Smooth muscle cell (in vitro differentiated cells): ENCODE results near the gene KCNQ1OT1. TPM values are rescaled to one million over a fixed set of nuclear protein-coding genes. Genes with fewer than 3 reads are reported as not detected.
A peak's percentile ranks its signal among the peaks of the same experiment; 100 is the strongest.

Source experiments
- DNase-seq: peaks from one replicate; lab custom pipeline; 2025; ENCODE audit not compliant: unreplicated experiment; lab: John Stamatoyannopoulos, UW
- H2AFZ ChIP-seq: fragments of 200-600 bp; sonication (generic); 2 replicates; pipeline ENCODE4 v1.6.0; 2016; ENCODE audit warnings: antibody characterized with exemption, low read depth, mild to moderate bottlenecking
- H3F3A ChIP-seq: fragments of 200-600 bp; sonication (generic); 2 replicates; pipeline ENCODE4 v1.6.0; 2017; ENCODE audit warnings: antibody characterized with exemption, low read depth
- H3K27ac ChIP-seq: fragments of 200-600 bp; sonication (generic); 2 replicates; pipeline ENCODE4 v1.5.1; 2016; ENCODE audit warnings: low read depth, mild to moderate bottlenecking
- H3K27me3 ChIP-seq: fragments of 200-600 bp; sonication (generic); 2 replicates; pipeline ENCODE4 v1.6.1; 2016; ENCODE audit warnings: low read depth, mild to moderate bottlenecking
- H3K36me3 ChIP-seq: fragments of 200-600 bp; sonication (generic); 2 replicates; pipeline ENCODE4 v1.5.1; 2016; ENCODE audit warnings: low read depth
- H3K4me1 ChIP-seq: fragments of 200-600 bp; sonication (generic); 2 replicates; pipeline ENCODE4 v1.5.1; 2016; ENCODE audit warnings: low read depth
- H3K4me2 ChIP-seq: fragments of 200-600 bp; sonication (generic); 2 replicates; pipeline ENCODE4 v1.6.0; 2016; ENCODE audit warnings: mild to moderate bottlenecking
- H3K4me3 ChIP-seq: fragments of 200-600 bp; sonication (generic); 2 replicates; pipeline ENCODE4 v1.5.1; 2016; ENCODE audit warnings: mild to moderate bottlenecking
- H3K79me2 ChIP-seq: fragments of 200-600 bp; sonication (generic); 2 replicates; pipeline ENCODE4 v1.6.0; 2016; ENCODE audit warnings: low read depth, mild to moderate bottlenecking
- H3K9ac ChIP-seq: fragments of 200-600 bp; sonication (generic); 2 replicates; pipeline ENCODE4 v1.6.0; 2016; ENCODE audit warnings: low read depth
- H3K9me3 ChIP-seq: fragments of 200-600 bp; sonication (generic); replicated peaks from 2 replicates; pipeline ENCODE4 v1.5.1; 2016; ENCODE audit warnings: low read depth
- H4K20me1 ChIP-seq: fragments of 200-600 bp; sonication (generic); 2 replicates; pipeline ENCODE4 v1.6.0; 2016; ENCODE audit warnings: low read depth
- WGBS: methylation state at CpG from one replicate; pipeline ENCODE4 v1.1.7; 2016; ENCODE audit warnings: low lambda C conversion rate; 5-methylcytosine and 5-hydroxymethylcytosine counted together
- polyA plus RNA-seq: library from polyadenylated mRNA; unstranded; fragments of >200 nt; fragmentation: Nextera tagmentation; extraction: Ambion mirVana; gene quantifications from 2 replicates; pipeline ENCODE4 v1.2.1, GENCODE V29; 2016
- total RNA-seq: library from RNA; depleted of rRNA; stranded (reverse); fragments of >200 nt; gene quantifications from 2 replicates; pipeline ENCODE4 v1.2.3, GENCODE V29; 2014
- TF ChIP-seq, protein P1 (sequence below): fragments of 200-600 bp; sonication (generic); IDR thresholded peaks from 2 replicates; pipeline ENCODE4 v1.5.1; 2017; ENCODE audit warnings: borderline replicate concordance, mild to moderate bottlenecking, antibody characterized with exemption; ENCODE audit not compliant: insufficient read depth, poor library complexity, severe bottlenecking

The KCNQ1OT1 gene
- total and polyA plus RNA-seq, 2 experiments from 2014 or later = 1.6 to 9.8 TPM

DNA sequence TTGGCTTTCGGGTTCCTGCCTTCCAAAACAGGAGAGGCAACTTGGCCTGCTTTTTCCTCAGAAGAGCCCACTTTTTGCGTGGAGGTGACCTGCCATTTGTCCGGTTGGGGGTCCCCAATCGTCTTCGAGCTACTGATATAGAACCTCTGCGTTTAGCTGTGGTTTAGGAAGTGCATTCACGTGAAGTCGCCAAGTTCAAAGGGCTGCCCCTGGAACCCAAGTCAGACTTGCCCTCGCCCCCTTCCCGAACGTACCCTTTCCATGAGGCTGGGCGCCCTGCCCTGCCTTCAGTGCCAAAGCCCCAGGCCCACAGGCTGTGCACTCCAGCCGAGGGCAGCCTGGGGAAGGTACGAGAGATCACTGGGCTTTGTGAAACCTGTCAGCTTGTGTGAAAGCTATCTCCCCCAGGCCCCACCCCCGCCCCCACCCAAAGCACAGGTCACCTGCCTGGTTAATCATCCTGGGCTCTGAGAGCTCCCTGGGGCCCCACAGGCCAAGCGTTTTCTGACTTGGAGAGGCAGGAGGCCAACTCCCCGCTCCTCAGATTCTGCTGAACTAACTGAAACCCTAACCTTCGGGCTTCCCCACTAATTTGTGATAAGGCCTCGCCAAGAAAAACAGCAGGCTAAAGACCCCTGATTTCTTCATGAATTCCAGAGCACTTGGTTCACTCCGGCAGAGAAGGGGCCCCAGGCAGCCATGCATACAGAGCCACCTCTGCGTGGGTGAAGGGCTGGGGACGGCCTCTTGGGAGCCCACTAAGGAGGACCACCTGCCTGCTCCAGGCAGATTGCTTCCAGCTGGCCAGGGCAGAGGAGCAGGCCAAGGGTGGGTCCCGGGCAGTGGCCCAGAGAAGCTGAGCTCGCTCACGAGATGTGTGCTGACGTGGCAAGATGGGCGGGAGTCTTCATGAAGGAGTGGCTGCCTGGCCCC lies 25.8 kb upstream of the KCNQ1OT1 start:
- no peak overlapping the region for H3K4me3 ChIP-seq
- no peaks in the 10 kb centered on the region for H3K27me3 ChIP-seq
- no peak overlapping the region for H2AFZ ChIP-seq
- no peaks in the 10 kb centered on the region for H3K79me2 ChIP-seq
- H3K27ac ChIP-seq = no peak overlapping the region
- H3K9ac ChIP-seq = no peak overlapping the region
- H3K4me1 ChIP-seq = peaks cover 6% of the 10 kb centered on the region
- H3K36me3 ChIP-seq = no peaks in the 10 kb centered on the region
- TF ChIP-seq, protein P1, sequence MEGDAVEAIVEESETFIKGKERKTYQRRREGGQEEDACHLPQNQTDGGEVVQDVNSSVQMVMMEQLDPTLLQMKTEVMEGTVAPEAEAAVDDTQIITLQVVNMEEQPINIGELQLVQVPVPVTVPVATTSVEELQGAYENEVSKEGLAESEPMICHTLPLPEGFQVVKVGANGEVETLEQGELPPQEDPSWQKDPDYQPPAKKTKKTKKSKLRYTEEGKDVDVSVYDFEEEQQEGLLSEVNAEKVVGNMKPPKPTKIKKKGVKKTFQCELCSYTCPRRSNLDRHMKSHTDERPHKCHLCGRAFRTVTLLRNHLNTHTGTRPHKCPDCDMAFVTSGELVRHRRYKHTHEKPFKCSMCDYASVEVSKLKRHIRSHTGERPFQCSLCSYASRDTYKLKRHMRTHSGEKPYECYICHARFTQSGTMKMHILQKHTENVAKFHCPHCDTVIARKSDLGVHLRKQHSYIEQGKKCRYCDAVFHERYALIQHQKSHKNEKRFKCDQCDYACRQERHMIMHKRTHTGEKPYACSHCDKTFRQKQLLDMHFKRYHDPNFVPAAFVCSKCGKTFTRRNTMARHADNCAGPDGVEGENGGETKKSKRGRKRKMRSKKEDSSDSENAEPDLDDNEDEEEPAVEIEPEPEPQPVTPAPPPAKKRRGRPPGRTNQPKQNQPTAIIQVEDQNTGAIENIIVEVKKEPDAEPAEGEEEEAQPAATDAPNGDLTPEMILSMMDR = no peak
- no peak for DNase-seq
- H3K4me2 ChIP-seq = peak overlapping the region; percentile 57
- H3F3A ChIP-seq = no peaks in the 10 kb centered on the region
- H4K20me1 ChIP-seq = no peaks in the 10 kb centered on the region
- no peaks in the 10 kb centered on the region for H3K9me3 ChIP-seq
- WGBS = 78% methylated on average over 27 of the region's 27 CpGs

DNA sequence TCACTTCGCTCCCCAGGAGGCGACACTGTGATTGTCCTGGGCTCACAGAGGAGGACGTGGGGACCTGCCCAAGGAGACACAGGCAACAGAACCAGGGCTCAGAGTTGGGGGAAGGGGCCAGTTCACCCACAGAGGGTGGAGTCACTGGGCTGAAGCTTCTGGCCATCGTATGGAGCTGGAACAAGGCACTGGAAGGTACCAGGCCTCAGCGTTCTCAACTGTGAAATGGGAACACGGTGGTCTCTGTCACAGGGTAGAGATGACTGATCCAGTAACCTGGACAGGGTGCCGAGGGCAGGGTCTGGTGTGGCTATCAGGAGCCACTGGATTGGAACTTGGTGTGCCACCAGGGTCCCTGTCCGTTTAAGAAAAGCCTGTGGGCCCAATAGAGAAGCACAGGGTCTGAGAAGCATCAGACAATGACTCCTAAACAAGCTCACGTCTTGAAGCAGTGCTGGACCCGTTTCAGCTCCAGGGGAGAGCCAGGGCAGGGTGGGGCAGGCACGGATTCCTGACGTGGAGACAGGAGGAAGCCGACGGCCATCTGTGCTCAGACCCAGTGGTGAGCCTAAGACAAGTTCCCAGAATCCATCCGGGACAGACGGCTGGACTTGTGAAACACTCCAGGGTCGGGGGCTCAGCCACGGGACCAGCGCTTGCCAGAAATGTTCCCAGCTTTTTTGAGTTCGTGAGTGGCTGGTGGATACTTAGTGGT lies 25.0 kb upstream of the KCNQ1OT1 start:
- WGBS = 79% methylated on average over 20 of the region's 20 CpGs
- Histone ChIP-seq H3K9ac (no peak overlapping the region), H3K4me3 (no peak overlapping the region), H3K79me2 (no peaks in the 10 kb centered on the region), H4K20me1 (no peaks in the 10 kb centered on the region), H3K27ac (no peak overlapping the region), H3K36me3 (no peaks in the 10 kb centered on the region), H2AFZ (no peak overlapping the region), H3K4me2 (no peak overlapping the region), H3K4me1 (peaks cover 15% of the 10 kb centered on the region), H3K9me3 (no peaks in the 10 kb centered on the region), H3F3A (no peaks in the 10 kb centered on the region), H3K27me3 (no peaks in the 10 kb centered on the region)
- no peak for DNase-seq
- TF ChIP-seq, protein P1 = no peak

DNA sequence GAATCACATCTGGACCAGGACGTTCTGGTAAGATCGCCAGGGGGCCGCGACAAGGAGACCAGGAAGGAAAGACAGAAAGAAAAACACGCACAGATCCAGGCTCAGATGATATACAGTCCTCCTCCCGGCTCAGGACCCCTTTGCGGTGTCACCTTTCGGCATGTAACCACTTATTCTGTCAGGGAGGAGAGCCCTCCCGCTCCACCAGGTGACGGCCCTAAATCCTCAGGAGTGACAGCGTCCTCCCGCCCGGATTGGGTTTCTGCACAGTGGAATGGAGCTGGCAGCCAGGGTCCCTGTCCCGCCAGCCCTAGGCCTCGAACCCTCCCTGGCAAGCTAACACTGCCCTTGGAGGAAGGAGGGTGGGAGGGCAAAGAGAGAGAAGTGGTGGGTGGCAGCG lies 24.3 kb upstream of the KCNQ1OT1 start:
- DNase-seq = no peak
- H4K20me1 ChIP-seq = no peaks in the 10 kb centered on the region

More for the DNA sequence above, 24.3 kb upstream of the KCNQ1OT1 start:
- H3K27ac ChIP-seq = no peak overlapping the region
- H3K36me3 ChIP-seq = no peaks in the 10 kb centered on the region
- H3K9me3 ChIP-seq = no peaks in the 10 kb centered on the region
- H3K27me3 ChIP-seq = no peaks in the 10 kb centered on the region
- peaks cover 17% of the 10 kb centered on the region for H3K4me1 ChIP-seq
- no peak overlapping the region for H3K9ac ChIP-seq
- no peak overlapping the region for H3K4me2 ChIP-seq
- no peaks in the 10 kb centered on the region for H3K79me2 ChIP-seq
- no peaks in the 10 kb centered on the region for H3F3A ChIP-seq
- H2AFZ ChIP-seq = no peak overlapping the region
- 88% methylated on average over 16 of the region's 16 CpGs for WGBS
- TF ChIP-seq, protein P1 = no peak
- no peak overlapping the region for H3K4me3 ChIP-seq
